HEK293 (cell line): ENCODE measurements around the gene SPAST.

Experiments
- BCL11A ChIP-seq: fragments of 450-650 bp; formaldehyde crosslinking; IDR thresholded peaks from 2 replicates; pipeline ENCODE4 v1.5.1; 2016; ENCODE audit warnings: low read depth, missing biosample characterization, missing genetic modification characterization
- TF ChIP-seq, protein P1 (sequence below): fragments of 450-650 bp; formaldehyde crosslinking; IDR thresholded peaks from 2 replicates; pipeline ENCODE4 v1.5.1; 2016; ENCODE audit warnings: missing biosample characterization, missing genetic modification characterization
- TF ChIP-seq, protein P2 (sequence below): fragments of 450-650 bp; formaldehyde crosslinking; IDR thresholded peaks from 2 replicates; pipeline ENCODE4 v1.5.1; 2016; ENCODE audit warnings: missing biosample characterization, missing genetic modification characterization

DNA sequence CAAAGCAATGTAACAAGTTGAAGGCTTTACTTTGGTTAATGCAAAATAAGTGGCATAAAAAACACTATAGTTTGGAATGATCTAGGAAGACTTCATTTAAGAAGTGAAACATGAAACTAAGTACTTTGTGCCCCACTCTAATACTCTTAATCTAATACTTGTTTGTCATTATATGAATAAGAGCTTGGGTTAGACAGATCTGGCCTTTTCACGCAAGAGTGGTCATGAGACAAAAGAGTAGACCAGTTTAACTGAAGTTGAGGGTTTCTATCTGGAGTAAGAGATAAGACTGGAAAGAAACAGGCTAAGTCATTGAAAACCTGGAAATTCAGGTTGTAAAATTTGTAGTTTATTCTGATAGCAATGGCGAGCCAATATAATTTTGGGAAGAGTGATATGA is 105.2 kb downstream of the SPAST start:
- TF ChIP-seq, protein P1, sequence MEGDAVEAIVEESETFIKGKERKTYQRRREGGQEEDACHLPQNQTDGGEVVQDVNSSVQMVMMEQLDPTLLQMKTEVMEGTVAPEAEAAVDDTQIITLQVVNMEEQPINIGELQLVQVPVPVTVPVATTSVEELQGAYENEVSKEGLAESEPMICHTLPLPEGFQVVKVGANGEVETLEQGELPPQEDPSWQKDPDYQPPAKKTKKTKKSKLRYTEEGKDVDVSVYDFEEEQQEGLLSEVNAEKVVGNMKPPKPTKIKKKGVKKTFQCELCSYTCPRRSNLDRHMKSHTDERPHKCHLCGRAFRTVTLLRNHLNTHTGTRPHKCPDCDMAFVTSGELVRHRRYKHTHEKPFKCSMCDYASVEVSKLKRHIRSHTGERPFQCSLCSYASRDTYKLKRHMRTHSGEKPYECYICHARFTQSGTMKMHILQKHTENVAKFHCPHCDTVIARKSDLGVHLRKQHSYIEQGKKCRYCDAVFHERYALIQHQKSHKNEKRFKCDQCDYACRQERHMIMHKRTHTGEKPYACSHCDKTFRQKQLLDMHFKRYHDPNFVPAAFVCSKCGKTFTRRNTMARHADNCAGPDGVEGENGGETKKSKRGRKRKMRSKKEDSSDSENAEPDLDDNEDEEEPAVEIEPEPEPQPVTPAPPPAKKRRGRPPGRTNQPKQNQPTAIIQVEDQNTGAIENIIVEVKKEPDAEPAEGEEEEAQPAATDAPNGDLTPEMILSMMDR (tag by site-specific recombination), result no peak
- no peak for TF ChIP-seq BCL11A (tag by site-specific recombination)
- TF ChIP-seq, protein P2, sequence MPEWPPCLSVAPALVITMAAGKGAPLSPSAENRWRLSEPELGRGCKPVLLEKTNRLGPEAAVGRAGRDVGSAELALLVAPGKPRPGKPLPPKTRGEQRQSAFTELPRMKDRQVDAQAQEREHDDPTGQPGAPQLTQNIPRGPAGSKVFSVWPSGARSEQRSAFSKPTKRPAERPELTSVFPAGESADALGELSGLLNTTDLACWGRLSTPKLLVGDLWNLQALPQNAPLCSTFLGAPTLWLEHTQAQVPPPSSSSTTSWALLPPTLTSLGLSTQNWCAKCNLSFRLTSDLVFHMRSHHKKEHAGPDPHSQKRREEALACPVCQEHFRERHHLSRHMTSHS (tag by site-specific recombination), result no peak
